NCI-H82 treated with DMSO at 0.1 percent for 48 hours (cell line): Measurements from ENCODE around the gene LMNTD1.
"Not testable (repeated sequence)": the region's sequence is repeated elsewhere in the genome, so short reads cannot be mapped to it uniquely, and the experiment has no call there.

Experiments
- DNase-seq: peaks from one replicate; lab custom pipeline; 2025; ENCODE audit not compliant: unreplicated experiment; lab: John Stamatoyannopoulos, UW

LMNTD1 gene, protein sequence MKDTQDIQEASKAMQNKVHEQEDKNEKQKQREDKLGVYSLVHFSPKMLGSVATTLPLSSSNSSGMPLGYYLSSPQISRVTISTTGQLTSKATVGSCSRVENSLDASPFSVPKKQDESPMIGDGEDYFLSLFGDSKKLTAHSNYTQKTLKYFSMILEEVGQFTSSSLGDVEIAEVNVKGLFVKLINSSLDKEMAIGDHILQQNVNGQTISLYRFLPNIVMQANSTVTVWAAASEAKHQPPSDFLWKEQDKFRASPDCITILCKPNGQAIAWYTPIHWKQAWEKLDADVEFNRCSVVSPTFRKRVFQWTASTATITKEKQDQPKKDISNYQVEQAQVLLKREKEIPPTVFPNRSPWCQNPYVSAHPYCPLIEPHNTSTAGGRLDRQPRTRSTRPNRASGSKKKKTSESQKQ

DNA sequence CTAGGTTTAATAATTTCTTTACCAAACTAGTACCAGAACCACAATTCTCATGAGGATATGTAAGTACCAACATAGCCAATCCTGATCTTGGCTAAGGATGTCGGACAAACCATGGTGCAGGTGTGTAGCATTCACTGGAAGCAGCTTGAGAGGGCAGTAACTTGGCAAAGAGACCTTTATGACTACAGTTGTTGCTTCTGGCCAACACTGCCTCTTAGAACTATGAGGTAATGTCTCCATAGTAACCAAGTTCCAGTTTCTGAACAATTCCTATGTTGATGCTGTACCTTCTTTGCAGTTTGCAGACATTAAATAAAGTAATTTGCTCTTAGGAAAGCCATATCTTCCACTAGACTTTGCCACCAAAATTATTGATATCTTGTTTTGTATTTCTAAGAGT lies at the start of gene LMNTD1:
LMNTD1 (minus strand) TSS at position 186 of the 400 bp plus-strand sequence. CDS start 324 bp downstream, outside the sequence.
- DNase-seq: no peak

DNA sequence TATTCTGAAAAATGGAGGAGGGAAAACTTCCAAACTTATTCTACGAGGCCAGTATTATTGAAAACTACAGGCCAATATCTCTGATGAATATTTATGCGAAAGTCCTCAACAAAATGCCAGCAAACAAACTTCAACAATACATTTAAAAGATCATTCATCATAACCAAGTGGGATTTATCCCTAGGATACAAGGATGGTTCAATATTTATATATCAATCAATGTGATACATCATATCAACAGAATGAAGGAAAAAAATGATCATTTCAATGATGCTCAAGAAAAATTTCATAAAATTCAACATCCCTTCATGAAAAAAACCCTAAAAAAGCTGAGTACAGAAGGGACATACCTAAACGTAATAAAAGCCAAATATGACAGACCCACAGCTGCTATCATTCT lies 45.9 kb upstream of the LMNTD1 start:
- no peak for DNase-seq

DNA sequence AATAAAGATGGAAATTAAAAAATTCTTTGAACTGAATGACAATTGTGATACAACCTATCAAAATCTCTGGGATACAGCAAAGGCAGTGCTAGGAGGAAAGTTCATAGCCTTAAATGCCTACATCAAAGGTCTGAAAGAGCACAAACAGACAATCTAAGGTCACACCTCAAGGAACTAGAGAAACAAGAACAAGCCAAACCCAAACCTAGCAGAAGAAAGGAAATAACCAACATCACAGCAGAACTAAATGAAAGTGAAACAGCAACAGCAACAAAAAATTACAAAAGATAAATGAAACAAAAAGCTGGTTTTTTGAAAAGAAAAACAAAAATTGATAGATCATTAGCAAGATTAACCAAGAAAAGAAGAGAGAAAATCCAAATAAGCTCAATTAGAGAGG lies 42.4 kb upstream of the LMNTD1 start:
- DNase-seq: not testable (repeated sequence)

DNA sequence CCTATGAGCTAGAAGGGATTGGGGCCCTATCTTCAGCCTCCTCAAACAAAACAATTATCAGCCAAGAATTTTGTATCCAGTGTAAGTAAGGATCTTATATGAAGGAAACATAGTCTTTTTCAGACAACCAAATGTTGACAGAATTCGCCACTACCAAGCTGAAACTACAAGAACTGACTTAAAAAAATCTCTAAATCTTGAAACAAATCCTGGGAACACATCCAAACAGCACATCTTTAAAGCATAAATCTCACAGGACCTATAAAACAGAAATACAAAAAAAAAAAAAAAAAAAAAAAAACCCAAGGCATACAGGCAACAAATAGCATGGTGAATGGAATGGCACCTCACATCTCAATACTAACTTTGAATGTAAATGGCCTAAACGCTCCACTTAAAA lies 41.3 kb upstream of the LMNTD1 start:
- DNase-seq: no peak

DNA sequence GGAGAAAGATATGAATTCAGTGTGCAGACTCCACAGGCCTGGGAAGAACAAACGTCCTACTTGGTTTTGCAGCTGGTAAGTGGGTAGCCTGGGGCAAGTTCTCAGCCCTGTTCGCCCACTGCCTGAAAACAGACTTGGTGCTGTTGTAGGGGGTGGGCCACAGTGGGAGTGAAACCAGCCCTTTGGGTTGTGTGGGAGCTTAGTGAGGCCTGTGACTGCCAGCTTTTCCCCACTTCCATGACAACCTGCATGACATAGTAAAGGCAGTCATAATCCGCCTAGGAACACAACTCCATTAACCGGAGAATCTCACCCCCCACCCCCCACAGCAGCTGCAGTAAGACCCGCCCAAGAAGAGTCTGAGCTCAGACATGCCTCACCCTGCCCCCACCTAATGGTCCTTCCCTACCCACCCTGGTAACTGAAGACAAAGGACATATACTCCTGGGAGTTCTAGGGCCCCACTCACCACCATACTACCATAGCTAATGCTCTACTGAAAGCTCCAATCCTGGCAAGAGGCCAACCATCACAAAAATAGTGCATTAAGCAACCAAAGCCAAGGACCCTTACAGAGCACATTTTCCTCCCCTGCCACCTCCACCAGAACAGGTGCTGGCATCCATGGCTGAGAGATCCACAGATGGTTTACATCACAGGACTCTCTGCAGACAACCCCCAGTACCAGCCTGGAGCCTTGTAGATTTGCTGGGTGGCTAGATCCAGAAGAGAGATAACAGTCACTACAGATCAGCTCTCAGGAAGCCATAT lies 39.8 kb upstream of the LMNTD1 start:
- DNase-seq: peak; percentile 74

DNA sequence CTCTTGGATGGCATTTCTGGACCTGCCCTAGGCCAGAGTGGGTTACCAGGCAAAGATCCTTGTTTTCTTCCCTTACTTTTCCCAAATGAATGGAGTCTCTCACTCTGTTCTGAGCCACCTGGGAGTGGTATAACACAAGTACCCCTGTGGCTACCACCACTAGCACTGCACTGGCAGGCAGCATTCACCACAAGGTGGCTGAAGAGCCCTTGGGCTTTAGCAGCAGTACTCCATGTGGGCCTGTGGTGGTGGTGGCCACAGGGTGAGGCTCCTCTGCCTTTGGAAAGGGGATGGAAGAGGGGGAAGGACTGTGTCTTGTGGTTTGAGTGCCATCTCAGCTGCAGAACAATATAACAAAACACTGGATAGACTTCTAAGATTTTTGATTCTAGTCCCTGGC lies 38.1 kb upstream of the LMNTD1 start:
- DNase-seq: no peak

DNA sequence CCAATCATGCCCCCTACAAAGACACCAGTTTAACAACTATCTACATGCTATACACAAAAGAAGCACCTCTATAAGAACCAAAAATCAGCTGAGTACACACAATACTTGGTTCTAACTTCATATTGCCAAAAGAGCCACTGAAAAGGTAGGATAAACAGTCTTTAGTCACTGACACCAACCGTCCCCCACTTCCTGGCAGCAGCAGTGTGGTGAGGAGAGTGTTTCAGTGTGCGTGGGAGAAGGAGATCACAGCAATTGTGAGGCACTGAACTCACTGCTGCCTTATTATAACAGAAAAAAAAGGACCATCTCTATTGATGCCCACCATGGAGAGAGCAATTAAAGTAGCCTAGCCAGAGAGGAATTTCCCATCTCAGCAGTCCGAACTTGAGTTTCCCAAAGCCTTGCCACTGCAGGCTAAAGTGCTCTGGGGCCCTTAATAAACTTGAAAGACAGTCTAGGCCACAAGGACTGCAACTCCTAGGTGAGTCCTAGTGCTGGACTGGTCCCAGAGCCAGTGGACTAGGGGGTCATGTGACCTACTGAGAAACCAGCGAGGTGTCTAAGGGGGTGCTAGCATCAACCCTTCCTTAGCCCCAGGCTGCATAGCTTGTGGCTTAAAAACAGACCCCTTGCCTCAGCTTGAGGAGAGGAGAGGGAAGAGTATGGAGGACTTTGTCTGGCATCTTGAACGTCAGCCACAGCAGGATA lies 37.1 kb upstream of the LMNTD1 start:
- DNase-seq: no peak

DNA sequence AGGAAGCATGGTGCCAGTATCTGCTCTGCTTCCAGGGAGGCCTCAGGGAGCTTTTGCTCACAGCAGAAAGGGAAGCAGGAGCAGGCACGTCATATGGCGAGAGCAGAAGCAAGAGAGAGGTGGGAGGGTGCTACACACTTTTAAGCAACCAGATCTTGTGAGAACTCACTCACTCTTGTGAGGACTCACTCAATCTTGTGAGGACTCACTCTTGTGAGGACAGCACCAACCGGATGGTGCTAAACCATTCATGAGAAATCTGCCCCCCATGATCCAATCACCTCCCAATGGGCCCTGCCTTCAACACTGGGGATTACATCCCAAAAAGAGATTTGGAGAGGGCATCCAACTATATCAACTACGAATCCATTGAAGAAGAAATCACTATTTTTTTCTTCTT lies 34.3 kb upstream of the LMNTD1 start:
- no peak for DNase-seq

DNA sequence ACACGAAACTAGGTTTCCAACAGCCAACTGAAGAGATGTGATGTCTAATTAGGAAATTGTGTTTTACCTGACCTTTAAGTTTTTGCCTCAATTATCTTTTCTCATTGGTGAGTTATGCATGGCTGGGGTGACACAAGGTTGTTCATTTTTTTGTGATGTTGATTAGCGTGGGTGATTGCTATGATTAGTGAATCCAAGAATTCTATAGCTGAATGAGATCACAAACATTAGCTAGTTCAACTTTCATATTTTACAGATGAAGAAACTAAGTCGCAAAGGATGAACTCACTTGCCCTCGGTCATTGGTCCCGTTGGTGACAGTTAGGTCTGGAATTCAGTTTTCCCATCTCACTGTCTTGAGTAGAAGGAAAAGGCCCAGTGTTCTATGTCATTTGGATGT lies 32.6 kb upstream of the LMNTD1 start:
- no peak for DNase-seq

DNA sequence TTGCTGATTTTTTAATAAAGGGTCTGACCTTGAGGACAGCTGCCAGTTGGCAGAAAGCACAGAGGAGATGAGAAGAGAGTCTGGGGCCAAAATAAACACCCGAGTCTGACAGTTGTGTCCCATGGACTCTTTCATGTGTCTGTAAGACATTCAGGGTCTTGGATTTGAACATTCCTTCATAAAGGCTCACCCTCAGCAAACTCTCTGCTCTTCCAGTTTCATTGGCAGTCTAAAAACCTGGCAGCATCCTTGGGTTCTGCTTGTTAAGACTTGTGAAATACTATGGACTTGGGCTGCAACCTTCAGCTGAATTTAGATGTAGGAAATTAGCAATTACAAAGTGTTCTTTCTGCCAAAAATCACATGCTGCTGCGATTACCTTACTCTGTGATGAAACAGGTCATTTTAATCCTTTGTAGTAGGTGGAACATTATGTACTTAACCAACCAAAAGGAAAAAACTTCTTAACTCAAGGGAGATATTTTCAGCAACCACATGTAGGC lies 32.0 kb upstream of the LMNTD1 start:
- DNase-seq: no peak

DNA sequence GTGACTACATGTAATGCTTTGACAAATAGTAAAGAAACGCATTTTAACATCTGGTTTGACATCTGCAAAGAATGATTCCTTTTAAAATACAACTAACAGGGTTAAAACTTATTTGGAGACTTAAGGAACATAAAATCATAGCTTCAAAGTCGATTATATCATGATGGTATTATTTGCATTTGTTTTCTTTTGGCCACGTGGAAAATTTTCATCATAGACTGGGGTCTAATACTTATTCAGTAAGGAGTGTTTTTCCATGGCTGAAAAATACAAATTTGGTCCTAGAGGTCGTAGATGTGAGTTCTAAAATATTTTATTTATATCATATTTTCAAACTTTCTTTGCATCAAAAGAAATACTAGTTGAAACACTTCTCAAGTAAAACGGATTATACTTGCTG lies 31.5 kb upstream of the LMNTD1 start:
- no peak for DNase-seq

DNA sequence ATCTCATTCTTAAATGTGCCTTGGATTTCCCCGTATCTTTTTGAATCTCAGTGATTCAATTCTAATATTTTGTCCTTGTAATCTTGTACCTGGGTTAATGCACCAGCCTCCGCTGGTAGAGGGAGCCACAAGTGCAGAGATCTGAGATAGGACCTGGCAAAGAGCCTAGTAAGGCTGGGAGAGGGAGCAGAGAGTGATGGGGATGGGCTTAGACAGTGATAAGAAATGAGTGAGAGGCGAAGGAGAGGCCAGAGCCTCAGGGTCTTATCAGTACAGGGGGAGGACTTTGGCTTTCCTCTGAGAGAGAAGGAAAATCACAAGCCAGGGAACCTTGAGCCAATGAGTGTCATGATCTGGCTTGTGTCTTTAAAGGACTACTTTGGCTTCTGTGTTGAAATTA lies 30.5 kb upstream of the LMNTD1 start:
- DNase-seq: no peak

DNA sequence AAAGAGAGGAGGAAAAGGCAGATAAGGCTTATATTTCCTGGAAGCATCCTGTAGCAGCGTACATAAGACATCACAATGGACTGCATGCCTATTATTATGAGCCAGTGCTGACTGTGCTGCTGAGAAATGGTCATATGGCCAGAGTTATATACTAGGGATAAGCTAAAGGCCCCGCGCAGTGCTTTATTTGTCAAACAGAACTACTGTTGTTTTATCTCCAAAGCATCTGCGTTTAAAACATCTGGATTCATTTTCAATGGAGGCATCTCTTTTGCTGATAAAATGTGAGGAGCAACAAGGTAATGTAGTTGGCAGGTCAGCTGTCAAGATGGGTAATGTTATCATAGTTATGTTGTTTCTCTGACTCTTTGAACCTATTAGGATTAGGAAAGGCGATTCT lies 28.0 kb upstream of the LMNTD1 start:
- no peak for DNase-seq

DNA sequence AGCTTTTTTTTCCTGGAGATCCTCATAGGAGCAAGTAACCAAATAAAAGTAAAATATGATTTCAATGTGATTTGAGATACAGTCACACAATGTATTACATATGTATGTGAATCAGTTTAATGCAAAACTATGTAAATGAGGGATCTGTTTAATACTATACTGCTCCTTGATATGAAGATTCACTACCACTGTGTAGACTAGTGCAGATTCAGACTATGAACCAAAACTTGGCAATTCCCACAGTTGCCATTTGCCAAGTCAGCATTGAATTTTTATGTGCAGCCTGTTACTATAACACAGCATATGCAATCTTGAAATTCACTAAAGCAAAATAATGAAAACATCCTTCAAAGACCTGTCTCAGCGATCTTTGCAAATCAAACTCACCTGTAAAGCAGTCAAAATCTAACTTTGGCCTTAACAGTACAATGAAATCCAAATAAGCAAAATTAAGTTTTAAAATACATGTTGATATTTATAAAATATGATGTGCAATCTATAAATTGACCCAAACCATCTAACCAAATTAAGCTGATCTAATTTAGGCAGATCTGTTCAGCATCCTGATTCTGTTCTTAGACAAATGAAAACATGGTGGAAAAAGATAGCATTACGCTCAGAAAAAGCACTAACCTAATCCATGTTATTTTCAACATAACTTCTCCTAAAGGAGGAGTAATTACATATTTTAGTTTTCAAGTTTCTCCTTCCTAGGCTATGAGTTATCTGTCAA lies 25.5 kb upstream of the LMNTD1 start:
- DNase-seq: no peak

DNA sequence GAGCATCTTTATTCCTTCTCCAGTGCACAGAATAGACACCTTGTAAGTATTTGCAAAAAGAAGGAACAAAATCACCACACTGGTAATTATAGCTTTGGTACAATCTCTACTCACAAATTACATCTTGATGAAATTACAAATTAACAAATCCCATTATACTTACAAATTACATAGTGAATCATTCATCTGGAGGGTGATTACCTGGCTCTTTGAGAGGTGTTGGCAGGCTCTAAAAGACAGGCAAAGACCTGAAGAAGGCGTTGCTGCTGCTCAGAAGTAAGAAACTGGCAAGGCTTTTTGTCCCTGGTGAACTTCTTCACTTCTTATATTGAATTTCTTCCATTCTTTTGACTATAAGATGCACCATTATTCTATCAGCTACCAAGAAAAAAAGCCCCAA lies 21.7 kb upstream of the LMNTD1 start:
- DNase-seq: no peak

DNA sequence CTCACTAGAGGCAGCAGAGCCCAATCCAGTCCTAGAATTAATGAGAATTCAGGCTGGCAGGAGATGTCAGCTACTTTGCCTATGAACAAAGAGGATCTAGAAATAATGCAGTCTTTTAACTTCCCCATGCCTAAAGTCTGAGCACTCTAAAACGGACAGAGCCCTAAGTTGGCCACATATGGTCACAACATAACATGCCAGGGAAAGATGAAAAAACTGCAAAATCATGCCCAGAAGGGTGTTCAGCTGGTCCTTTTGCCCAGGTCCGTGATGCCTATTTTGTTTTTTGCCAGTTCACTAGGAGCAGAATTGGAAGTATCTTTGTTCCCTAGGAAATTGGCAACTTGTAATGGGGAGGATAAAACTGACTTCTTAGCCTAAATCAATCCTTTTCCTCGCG lies 20.3 kb upstream of the LMNTD1 start:
- no peak for DNase-seq

DNA sequence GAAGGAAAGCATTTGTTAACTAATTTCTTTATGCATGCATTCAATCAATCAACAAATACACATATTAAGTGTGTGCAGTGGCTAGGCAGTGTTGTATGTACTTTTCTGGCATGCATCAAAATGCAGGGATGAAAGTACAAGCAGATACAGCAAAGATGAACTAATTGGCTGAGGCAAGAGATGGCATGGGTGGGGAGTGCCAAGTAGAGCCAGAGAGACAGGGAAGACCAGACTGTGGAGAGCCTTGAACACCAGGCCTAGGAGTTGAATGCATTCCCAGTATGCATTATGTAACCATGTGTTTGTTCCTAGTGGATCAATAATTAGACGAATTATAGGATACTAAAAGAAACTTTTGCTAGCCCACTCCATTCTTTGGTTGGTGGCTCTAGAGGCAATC lies 17.3 kb upstream of the LMNTD1 start:
- no peak for DNase-seq

DNA sequence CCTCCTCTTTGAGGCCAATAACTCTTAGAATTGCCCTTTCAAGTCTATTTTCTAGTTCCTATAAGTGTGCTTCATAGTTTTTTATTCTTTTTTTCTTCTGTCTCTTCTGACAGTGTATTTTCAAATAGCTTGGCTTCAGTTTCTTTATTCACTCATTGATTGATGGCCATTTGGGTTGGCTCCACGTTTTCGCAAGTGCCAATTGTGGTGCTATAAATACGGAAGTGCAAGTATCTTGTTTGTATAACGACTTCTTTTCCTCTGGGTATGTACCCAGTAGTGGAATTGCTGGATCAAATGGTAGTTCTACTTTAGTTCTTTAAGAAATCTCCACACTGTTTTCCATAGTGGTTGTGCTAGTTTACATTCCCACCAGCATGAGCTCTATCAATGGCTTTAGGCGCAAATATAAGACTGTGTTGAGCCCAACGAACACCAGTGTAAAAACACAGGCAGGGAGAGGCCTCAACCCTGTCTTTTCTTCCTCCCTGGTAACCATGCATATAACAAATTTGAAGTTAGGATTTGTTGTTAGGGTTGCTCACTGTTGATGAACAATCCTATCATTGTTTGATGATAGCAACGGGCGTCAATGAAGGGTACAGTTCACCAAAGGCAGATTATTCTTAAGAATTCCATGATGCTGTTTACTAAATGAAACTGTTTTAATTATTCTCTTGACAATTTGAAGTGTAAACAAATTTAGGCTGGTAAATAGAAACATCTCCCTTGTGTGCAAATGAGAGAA lies 13.3 kb upstream of the LMNTD1 start:
- no peak for DNase-seq

DNA sequence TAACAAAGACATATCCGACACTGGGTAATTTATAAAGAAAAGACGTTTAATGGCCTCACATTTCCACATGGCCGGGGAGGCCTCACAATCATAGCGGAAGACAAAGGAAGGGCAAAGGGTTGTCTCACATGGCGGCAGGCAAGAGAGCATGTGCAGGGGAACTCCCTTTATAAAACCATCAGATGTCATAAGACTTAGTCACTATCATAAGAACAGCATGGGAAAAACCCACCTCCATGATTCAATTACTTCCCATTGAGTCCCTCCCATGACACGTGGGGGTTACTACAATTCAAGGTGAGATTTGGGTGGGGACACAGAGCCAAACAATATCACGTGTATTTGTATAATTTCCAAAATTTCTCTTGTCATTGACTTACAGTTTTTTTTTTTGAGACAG lies 5.5 kb upstream of the LMNTD1 start:
- no peak for DNase-seq

DNA sequence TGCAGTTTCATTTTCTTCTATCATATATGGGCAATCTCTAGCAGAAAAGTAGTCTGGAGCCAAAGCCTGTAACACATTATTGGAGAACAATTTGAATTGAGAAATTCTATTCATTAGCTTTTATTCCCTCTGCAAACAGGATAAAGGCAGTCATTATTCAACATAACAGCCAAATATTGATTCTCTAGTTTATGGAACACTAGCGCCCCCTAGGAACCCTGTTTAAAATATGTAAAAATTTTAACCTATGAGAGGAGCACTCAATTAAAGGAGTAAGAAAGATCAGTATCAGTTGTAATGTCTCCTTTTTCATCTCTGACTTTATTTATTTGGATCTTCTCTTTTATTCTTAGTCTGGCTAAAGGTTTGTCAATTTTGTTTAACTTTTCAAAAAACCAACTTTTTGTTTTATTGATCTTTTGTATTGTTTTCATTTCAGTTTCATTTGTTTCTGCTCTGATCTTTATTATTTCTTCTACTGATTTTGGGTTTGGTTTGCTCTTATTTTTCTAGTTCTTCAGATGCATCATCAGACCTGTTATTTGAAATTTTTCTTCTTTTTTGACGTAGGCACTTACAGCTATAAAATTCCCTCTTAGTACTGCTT lies 4.8 kb upstream of the LMNTD1 start:
- peak; percentile 7 for DNase-seq
